ENCODE measurements around the gene MTUS2.

The MTUS2 gene

DNA sequence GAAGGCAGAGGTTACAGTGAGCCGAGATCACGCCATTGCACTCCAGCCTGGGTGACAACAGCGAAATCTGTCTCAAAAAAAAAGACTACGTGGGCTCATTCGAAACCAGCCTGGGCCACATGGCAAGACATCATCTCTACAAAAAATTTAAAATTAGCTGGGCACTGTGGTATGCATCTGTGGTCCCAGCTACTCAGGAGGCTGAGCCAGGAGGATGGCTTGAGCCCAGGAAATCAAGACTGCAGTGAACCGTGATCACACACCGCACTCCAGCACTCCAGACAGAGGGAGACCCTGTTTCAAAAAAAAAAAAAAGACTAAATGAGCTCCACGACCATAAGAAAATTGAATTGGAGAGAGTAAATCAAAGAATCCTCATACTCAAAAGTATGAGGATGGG is 722.2 kb downstream of the MTUS2 start:
- no peak overlapping the region for H3K4me3 ChIP-seq (ENCODE audit: insufficient read length, low read depth)
- no peaks in the 10 kb centered on the region for H3K27me3 ChIP-seq (ENCODE audit: insufficient read depth, insufficient read length)
- no peak overlapping the region for H3K9ac ChIP-seq (ENCODE audit: insufficient read length, low read depth)
- peaks cover 4% of the 10 kb centered on the region for H3K36me3 ChIP-seq (ENCODE audit: insufficient read depth, insufficient read length, low read length)
- no peak for DNase-seq (ENCODE audit: low read depth, low spot score)
- TF ChIP-seq SUZ12 (IDR thresholded peaks at IDR 0.05; ENCODE audit: extremely low read depth, insufficient read depth, insufficient read length) (no peak), ZNF274 (IDR thresholded peaks at IDR 0.05; ENCODE audit: low read depth, low read length) (no peak), YY1 (IDR thresholded peaks at IDR 0.05; ENCODE audit: insufficient read depth, insufficient read length) (no peak)
- H3K4me1 ChIP-seq (ENCODE audit: insufficient read depth, insufficient read length), result peaks cover 6% of the 10 kb centered on the region
- H3K9me3 ChIP-seq (ENCODE audit: insufficient read depth, low read length), result no peaks in the 10 kb centered on the region

DNA sequence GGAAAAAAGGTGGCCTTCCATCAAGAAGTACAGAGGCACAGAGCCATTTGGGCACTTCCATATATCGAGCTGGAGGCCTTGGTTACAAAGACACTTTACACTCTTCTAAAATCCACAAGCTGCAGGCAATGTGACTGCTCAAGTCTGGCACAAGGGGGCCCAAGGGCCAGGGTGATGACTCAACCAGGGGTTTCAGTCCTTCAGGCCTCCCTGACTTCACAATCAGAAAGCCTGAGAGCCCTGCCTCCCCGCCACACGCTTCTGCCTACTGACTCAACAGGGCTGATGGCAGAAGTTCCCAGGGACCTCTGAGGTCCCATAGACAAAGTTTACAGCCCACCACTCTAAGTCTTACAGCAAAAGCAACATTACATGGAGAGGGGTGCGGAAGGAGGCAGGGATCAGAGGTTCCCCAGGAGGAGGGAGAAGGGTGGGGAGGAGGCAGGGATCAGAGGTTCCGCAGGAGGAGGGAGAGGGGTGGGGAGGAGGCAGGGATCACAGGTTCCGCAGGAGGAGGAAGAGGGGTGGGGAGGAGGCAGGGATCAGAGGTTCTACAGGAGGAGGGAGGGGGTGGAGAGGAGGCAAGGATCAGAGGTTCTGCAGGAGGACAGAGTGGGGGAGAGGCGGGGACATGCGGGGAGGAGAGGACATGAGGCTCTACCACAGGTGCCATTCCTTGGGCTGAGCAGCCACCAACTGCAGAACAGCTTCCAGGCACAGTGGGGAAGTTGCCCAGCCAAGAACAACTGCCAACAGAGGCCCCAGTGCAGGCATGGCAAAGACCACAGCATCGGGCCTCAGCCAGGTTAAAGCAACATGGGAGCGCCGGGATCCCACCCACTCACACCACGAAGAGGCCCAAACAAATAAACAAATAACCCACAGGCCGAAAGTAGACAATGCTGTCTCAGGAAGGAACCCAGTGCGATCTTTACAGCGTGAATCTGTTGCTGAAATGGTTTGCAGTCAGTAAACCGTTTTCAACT is 723.4 kb downstream of the MTUS2 start:
- no peaks in the 10 kb centered on the region for H3K9me3 ChIP-seq (ENCODE audit: insufficient read depth, low read length)
- TF ChIP-seq ZNF274 (IDR thresholded peaks at IDR 0.05; ENCODE audit: low read depth, low read length), result no peak
- H3K9ac ChIP-seq (ENCODE audit: insufficient read length, low read depth), result no peak overlapping the region
- no peaks in the 10 kb centered on the region for H3K27me3 ChIP-seq (ENCODE audit: insufficient read depth, insufficient read length)
- DNase-seq (ENCODE audit: low read depth, low spot score), result no peak
- no peak overlapping the region for H3K4me3 ChIP-seq (ENCODE audit: insufficient read length, low read depth)
- peaks cover 7% of the 10 kb centered on the region for H3K36me3 ChIP-seq (ENCODE audit: insufficient read depth, insufficient read length, low read length)
- H3K4me1 ChIP-seq (ENCODE audit: insufficient read depth, insufficient read length), result peaks cover 3% of the 10 kb centered on the region

DNA sequence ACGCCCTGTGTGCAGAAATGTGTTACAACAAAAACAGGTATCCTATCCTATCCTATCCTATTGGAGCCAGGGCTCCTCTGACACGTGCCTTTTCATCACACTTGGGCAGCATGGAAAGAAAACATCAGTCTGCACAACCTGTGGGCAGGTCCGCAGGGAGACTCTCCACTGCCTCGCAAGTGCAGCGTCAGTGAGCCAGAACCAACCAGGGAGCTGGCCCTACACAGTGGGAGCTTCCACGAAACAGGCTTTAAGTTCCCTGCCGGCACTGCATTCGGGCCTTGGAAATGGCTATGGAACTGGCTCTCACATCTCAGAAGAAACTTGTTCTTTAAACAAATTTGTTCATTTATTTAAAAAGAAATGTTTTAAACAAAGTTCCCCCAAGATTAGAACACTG is 725.8 kb downstream of the MTUS2 start:
- TF ChIP-seq ZNF274 (IDR thresholded peaks at IDR 0.05; ENCODE audit: low read depth, low read length), result no peak
- no peak for TF ChIP-seq SUZ12 (IDR thresholded peaks at IDR 0.05; ENCODE audit: extremely low read depth, insufficient read depth, insufficient read length)
- TF ChIP-seq YY1 (IDR thresholded peaks at IDR 0.05; ENCODE audit: insufficient read depth, insufficient read length), result no peak
- Histone ChIP-seq H3K36me3 (ENCODE audit: insufficient read depth, insufficient read length, low read length) (peaks cover 23% of the 10 kb centered on the region), H3K9ac (ENCODE audit: insufficient read length, low read depth) (no peak overlapping the region), H3K9me3 (ENCODE audit: insufficient read depth, low read length) (no peaks in the 10 kb centered on the region), H3K4me1 (ENCODE audit: insufficient read depth, insufficient read length) (no peaks in the 10 kb centered on the region), H3K27me3 (ENCODE audit: insufficient read depth, insufficient read length) (no peaks in the 10 kb centered on the region), H3K4me3 (ENCODE audit: insufficient read length, low read depth) (no peak overlapping the region)
- no peak for DNase-seq (ENCODE audit: low read depth, low spot score)

DNA sequence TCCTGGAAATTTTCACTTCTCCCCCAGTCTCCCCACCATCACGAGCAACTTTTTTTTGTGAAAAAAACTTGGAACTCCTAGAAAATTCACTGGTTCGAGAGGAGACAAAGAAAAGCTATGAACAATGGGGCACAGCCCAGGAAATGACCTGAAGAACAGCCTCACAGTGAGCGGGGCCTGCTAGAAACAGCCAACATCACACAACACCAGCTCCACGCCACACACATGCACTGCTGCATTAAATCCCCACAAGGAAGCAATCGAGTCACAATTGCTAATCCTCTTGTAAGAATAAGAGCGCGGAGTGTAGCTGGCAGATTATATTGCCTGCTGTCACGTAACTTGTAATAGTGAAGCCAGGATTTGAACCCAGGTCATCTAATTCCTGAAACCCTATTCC is 726.5 kb downstream of the MTUS2 start:
- Histone ChIP-seq H3K4me3 (ENCODE audit: insufficient read length, low read depth) (no peak overlapping the region), H3K36me3 (ENCODE audit: insufficient read depth, insufficient read length, low read length) (peaks cover 30% of the 10 kb centered on the region), H3K27me3 (ENCODE audit: insufficient read depth, insufficient read length) (no peaks in the 10 kb centered on the region), H3K4me1 (ENCODE audit: insufficient read depth, insufficient read length) (no peaks in the 10 kb centered on the region), H3K9me3 (ENCODE audit: insufficient read depth, low read length) (no peaks in the 10 kb centered on the region), H3K9ac (ENCODE audit: insufficient read length, low read depth) (no peak overlapping the region)
- DNase-seq (ENCODE audit: low read depth, low spot score), result no peak
- TF ChIP-seq YY1 (IDR thresholded peaks at IDR 0.05; ENCODE audit: insufficient read depth, insufficient read length) (no peak), ZNF274 (IDR thresholded peaks at IDR 0.05; ENCODE audit: low read depth, low read length) (no peak)

DNA sequence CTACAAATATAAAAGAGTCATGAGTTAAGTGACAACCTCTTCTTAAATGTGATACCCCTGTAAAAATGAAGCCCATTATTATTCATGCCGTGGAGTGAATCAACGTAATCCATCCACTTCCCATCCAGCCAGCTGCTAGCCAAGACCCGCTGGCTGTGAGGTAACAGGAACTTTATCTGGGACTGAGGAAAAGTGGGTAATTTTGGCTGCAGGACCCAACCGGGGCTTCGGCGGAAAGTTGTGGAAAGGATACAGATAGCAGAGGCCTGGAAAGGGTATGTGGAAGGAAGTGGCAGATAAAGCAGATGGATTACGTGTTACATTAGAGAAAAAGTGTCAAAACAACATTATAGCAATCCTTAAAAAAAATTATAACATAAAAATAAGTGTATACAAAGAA is 727.0 kb downstream of the MTUS2 start:
- DNase-seq (ENCODE audit: low read depth, low spot score), result no peak
- Histone ChIP-seq H3K27me3 (ENCODE audit: insufficient read depth, insufficient read length) (no peaks in the 10 kb centered on the region), H3K36me3 (ENCODE audit: insufficient read depth, insufficient read length, low read length) (peaks cover 33% of the 10 kb centered on the region), H3K4me3 (ENCODE audit: insufficient read length, low read depth) (no peak overlapping the region), H3K4me1 (ENCODE audit: insufficient read depth, insufficient read length) (no peaks in the 10 kb centered on the region), H3K9me3 (ENCODE audit: insufficient read depth, low read length) (no peaks in the 10 kb centered on the region), H3K9ac (ENCODE audit: insufficient read length, low read depth) (no peak overlapping the region)
- TF ChIP-seq ZNF274 (IDR thresholded peaks at IDR 0.05; ENCODE audit: low read depth, low read length) (no peak), YY1 (IDR thresholded peaks at IDR 0.05; ENCODE audit: insufficient read depth, insufficient read length) (no peak), SUZ12 (IDR thresholded peaks at IDR 0.05; ENCODE audit: extremely low read depth, insufficient read depth, insufficient read length) (no peak)

DNA sequence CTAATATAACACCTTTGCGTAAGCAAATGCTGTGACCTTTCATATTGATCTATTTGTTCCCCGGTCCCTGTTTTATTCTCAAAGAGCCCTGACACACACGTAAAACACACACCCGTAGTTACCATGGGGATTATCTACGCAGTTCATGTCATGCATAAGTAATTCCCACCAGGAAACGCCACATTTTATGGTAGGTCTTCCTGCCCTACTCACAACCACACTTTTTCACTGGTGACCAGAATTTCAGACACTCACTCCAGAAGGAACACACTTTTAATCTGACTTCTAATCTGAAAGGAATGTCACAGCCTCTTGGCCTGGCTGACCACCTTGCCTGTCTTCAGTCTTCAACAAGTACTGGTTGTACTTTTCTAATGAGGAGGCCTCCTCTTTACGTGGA is 728.6 kb downstream of the MTUS2 start:
- Histone ChIP-seq H3K4me1 (ENCODE audit: insufficient read depth, insufficient read length) (no peaks in the 10 kb centered on the region), H3K9me3 (ENCODE audit: insufficient read depth, low read length) (no peaks in the 10 kb centered on the region), H3K27me3 (ENCODE audit: insufficient read depth, insufficient read length) (no peaks in the 10 kb centered on the region), H3K36me3 (ENCODE audit: insufficient read depth, insufficient read length, low read length) (peaks cover 44% of the 10 kb centered on the region), H3K4me3 (ENCODE audit: insufficient read length, low read depth) (no peak overlapping the region), H3K9ac (ENCODE audit: insufficient read length, low read depth) (no peak overlapping the region)
- TF ChIP-seq ZNF274 (IDR thresholded peaks at IDR 0.05; ENCODE audit: low read depth, low read length), result no peak
- no peak for DNase-seq (ENCODE audit: low read depth, low spot score)

DNA sequence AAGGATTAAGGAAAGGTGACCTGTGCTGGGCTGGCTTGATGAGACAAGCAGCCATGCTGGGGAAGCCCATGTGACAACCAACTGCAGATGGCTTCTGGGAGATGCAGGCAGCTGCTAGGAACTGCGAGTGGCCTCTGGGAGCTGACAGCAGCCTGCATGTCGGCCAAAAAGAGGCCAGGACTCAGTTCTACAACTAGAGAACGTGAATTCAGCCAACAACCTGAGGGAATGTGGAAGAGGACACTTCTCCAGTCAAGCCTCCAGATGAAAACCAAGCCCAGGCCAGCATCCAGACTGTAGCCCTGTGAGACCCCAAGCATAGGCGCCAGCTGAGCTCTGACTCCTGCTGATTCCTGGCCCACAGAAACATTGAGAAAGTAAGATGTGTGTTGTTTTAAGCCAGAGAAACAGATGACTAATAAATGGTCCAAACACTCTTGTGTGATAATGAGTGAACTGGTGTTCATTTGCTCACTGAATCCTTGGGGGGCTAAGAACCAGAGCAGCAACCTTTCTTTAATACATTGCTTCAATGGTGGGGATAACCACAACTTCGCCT is 730.4 kb downstream of the MTUS2 start:
- Histone ChIP-seq H3K4me3 (ENCODE audit: insufficient read length, low read depth) (no peak overlapping the region), H3K36me3 (ENCODE audit: insufficient read depth, insufficient read length, low read length) (peaks cover 45% of the 10 kb centered on the region), H3K9ac (ENCODE audit: insufficient read length, low read depth) (no peak overlapping the region), H3K4me1 (ENCODE audit: insufficient read depth, insufficient read length) (no peaks in the 10 kb centered on the region), H3K9me3 (ENCODE audit: insufficient read depth, low read length) (no peaks in the 10 kb centered on the region), H3K27me3 (ENCODE audit: insufficient read depth, insufficient read length) (no peaks in the 10 kb centered on the region)
- DNase-seq (ENCODE audit: low read depth, low spot score), result no peak
- TF ChIP-seq SUZ12 (IDR thresholded peaks at IDR 0.05; ENCODE audit: extremely low read depth, insufficient read depth, insufficient read length) (no peak), YY1 (IDR thresholded peaks at IDR 0.05; ENCODE audit: insufficient read depth, insufficient read length) (no peak), ZNF274 (IDR thresholded peaks at IDR 0.05; ENCODE audit: low read depth, low read length) (no peak)
